Measurements from ENCODE around the gene EVA1C.
"Not testable (repeated sequence)": the region's sequence is repeated elsewhere in the genome, so short reads cannot be mapped to it uniquely, and the experiment has no call there.

EVA1C gene

GRCh38 chr21:32534113-32534512 is 121.6 kb downstream of the EVA1C start:
- DNase-seq = no peak

GRCh38 chr21:32535612-32536011 is 123.1 kb downstream of the EVA1C start:
- DNase-seq = no peak

DNA sequence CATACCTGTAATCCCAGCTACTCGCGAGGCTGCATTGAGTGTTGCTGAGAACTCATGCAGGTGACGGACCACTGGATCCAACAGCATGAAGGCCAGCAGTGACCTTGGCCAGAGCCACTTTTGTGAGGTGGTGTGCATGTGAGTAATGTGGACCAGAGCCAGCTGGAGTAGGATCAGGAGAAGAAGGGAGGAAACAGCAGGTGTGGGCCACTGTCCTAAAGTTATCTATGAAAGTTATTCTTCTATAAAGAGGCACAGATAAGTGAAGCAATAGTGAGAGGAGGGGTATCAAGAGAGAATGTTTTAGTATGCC is 125.0 kb downstream of the EVA1C start:
- DNase-seq = no peak

DNA sequence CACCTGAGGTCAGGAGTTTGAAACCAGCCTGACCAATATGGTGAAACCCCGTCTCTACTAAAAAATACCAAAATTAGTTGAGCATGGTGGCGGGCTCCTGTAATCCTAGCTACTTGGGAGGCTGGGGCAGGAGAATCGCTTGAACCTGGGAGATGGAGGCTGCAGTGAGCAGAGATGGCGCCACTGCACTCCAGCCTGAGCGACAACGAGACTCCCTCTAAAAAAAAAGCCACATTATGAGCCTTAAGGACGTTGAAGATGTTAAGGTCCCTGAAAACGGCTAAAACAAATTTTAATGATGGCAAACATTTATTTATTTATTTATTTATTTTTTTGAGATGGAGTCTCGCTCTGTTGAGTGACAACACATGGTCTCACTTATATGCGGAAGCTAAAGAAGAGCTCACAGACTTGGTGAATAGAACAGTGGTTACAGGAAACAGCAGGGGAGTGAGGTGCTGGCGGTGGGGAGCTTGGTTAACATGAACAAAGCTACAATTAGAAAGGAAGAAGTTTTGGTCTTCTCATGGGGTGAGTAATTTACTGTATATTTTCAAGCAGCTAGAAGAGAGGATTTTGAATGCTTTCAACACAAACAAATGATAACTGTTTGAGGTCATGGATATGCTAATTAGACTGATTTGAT is 125.8 kb downstream of the EVA1C start:
- DNase-seq = no peak

DNA sequence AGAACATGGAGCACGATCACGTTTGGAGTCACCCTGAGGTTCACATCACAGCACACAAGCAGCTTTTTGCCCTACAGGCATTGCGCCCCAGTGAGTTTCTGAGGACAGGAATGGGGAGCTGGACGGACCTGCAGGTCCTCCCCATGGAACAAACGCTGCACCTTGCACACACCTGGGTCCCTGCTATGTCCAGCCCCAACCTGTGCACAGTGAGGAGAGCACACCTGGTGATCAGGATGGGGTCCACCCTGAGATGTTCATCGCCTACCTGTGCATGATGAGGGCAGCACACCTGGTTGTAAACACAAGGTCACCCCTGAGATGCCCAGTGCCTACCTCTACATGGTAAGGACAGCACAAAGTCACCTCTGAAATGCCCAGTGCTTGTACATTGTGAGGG is 126.9 kb downstream of the EVA1C start:
- no peak for DNase-seq

DNA sequence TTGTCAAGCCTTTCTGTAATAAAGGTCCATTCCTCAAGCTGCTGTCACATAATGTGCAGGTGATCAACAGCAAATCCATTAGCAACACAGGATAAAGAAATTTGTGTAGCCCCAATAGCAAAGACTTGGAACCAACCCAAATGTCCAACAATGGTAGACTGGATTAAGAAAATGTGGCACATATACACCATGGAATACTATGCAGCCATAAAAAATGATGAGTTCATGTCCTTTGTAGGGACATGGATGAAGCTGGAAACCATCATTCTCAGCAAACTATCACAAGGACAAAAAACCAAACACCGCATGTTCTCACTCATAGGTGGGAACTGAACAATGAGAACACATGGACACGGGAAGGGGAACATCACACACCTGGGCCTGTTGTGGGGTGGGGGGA is 130.6 kb downstream of the EVA1C start:
- not testable (repeated sequence) for DNase-seq

GRCh38 chr21:32543975-32544374 is 131.5 kb downstream of the EVA1C start:
- DNase-seq = no peak

- no peak for DNase-seq
Measured at GRCh38 chr21:32544697-32545096, 132.2 kb downstream of the EVA1C start.

GRCh38 chr21:32545948-32546441 is 133.5 kb downstream of the EVA1C start:
- no peak for DNase-seq

GRCh38 chr21:32547018-32547417 is 134.5 kb downstream of the EVA1C start:
- no peak for DNase-seq

- no peak for DNase-seq
Measured at GRCh38 chr21:32548978-32549377, 136.5 kb downstream of the EVA1C start.

DNA sequence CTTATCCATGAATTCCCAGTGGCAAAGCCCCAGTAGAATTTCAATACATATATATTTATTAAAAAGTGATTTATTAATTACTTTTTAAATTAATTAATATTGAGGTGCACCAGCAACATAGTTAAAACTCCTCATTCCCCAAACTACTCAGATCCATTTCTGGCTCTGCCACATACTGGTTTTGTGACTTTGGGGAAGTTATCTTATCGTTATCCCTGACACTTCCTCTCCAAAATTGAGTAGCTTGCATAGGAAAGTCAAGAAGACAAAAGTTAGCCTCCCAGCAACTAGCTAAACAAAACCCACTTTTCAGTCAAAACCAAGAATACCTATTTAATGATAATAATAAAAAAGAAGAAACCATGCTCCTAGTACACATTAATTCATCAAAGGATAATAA is 136.9 kb downstream of the EVA1C start:
- DNase-seq = no peak

DNA sequence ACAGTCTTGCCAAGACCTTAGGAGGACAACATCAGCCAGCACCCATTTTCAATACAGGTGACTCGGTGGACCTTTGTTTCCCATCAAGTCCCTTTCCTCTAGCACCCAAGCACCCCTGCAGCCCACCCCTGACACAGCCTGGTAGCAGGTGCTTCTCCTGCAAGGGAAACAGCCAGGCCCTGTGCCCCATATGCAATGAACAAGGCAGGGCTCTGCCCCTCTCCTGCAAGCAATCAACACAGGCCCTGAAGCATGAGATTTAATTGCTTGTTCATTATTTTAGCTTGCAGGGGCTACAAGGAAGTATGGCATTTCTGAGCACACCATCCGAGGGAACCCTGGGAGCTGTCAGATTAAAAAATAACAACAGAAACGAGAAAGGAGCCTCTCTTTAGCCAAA is 137.4 kb downstream of the EVA1C start:
- no peak for DNase-seq

GRCh38 chr21:32554832-32555638 is 142.5 kb downstream of the EVA1C start:
- no peak for DNase-seq

GRCh38 chr21:32558106-32558505 is 145.6 kb downstream of the EVA1C start:
- DNase-seq = no peak

DNA sequence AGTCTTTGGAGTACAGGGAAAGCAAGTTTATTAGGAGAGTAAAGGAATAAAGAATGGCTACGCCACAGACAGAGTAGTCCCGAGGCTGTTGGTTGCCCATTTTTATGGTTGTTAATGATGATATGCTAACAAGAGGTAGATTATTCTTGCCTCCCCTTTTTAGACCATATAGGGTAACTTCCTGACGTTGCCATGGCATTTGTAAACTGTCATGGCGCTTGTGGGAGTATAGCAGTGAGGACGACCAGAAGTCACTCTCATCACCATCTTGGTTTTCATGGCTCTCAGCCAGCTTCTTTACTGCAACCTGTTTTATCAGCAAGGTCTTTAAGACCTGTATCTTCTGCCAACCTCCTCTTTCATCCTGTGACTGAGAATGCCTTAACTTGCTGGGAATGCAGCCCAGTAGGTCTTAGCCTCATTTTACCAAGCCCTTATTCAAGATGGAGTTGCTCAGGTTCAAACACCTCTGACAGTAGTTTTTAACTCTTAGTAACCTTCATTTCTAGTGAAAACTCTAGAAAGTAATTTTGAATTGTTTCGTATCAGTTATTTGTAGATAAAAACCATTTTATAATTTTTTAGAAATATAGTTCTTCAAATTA is 146.6 kb downstream of the EVA1C start:
- DNase-seq = no peak

- no peak for DNase-seq
Measured at GRCh38 chr21:32560896-32561295, 148.4 kb downstream of the EVA1C start.

DNA sequence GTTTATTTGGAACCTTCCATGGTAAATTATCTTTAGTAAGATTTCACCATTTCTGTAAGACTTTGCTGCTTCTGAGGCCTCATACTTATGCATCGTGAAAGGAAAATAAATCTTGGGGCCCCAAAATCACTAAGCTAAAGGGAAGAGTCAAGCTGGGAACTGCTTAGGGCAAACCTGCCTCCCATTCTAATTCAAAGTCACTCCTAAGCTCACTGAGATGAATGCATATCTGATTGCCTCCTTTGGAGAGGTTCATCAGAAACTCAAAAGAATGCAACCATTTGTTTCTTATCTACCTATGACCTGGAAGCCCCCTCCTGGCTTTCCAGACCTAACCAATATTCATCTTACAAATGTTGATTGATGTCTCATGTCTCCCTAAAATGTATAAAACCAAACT is 149.0 kb downstream of the EVA1C start:
- DNase-seq = not testable (repeated sequence)

- no peak for DNase-seq
Measured at GRCh38 chr21:32562426-32562825, 149.9 kb downstream of the EVA1C start.

GRCh38 chr21:32562915-32563314 is 150.4 kb downstream of the EVA1C start:
- DNase-seq = no peak
